Vagina (tissue), 2 donors: ENCODE data around the gene SLC12A1. TPM values are rescaled to one million over a fixed set of nuclear protein-coding genes. Genes with fewer than 3 reads are reported as not detected.
"Not testable (repeated sequence)": the region's sequence is repeated elsewhere in the genome, so short reads cannot be mapped to it uniquely, and the experiment has no call there.

ENCODE experiments used
- DNase-seq, 2 donors: peaks; one replicate each; pipeline ENCODE4 v3.0.0-alpha.2; 2017; ENCODE audit errors: extremely low spot score in 2 of 2
- H3K27ac ChIP-seq: fragments of 200-600 bp; sonication (generic); one replicate; pipeline ENCODE4 v1.5.1; 2019
- H3K27me3 ChIP-seq: fragments of 200-600 bp; sonication (generic); one replicate; pipeline ENCODE4 v1.5.1; 2019
- H3K36me3 ChIP-seq, 2 donors: fragments of 200-600 bp; sonication (generic); one replicate each; pipeline ENCODE4 v1.5.1; 2017 to 2019
- H3K4me1 ChIP-seq: fragments of 200-600 bp; sonication (generic); one replicate; pipeline ENCODE4 v1.5.1; 2019
- H3K4me3 ChIP-seq, 2 donors: fragments of 200-600 bp; sonication (generic); 1 replicate in 1 of 2; 2 replicates in 1 of 2; pipeline ENCODE4 v1.5.1; 2016 to 2019
- H3K9me3 ChIP-seq: fragments of 200-600 bp; sonication (generic); one replicate; pipeline ENCODE4 v1.5.1; 2019
- CTCF ChIP-seq, 3 experiments: fragments of 450-650 bp in 2 of 3; fragments of 200-600 bp in 1 of 3; sonication (generic) in 1 of 3; IDR thresholded peaks; one replicate each; pipeline ENCODE4 v1.5.1; 2017 to 2019; ENCODE audit warnings: antibody characterized with exemption in 3 of 3, mild to moderate bottlenecking in 2 of 3, moderate library complexity in 2 of 3
- POLR2A ChIP-seq, 2 donors: fragments of 450-650 bp; IDR thresholded peaks; one replicate each; pipeline ENCODE4 v1.6.1; 2017; ENCODE audit warnings: antibody characterized with exemption in 2 of 2, mild to moderate bottlenecking in 2 of 2, moderate library complexity in 2 of 2
- POLR2AphosphoS5 ChIP-seq, 2 donors: sonication (generic); formaldehyde crosslinking; IDR thresholded peaks; one replicate each; pipeline ENCODE4 v1.9.0; 2017; ENCODE audit warnings: antibody characterized with exemption in 2 of 2, mild to moderate bottlenecking in 2 of 2, low read depth in 1 of 2; ENCODE audit not compliant: insufficient read depth in 1 of 2
- intact Hi-C: fragments of 100-400 bp; cut with DNase I; formaldehyde crosslinking; loops from one replicate; pipeline ENCODE4 v1.15.1; 2023
- total RNA-seq: library from RNA; depleted of rRNA; stranded (reverse); fragments of >200 nt; gene quantifications from one replicate; pipeline ENCODE4 v1.2.3, GENCODE V29; 2016

The SLC12A1 gene
- total RNA-seq, 1 donor from 2014 or later: not detected

GRCh38 chr15:48325400-48325799 is 119.3 kb downstream of the SLC12A1 start:
- intact Hi-C loops: no loop called here
- no peak for DNase-seq
- peaks cover 9% of the 10 kb centered on the region for H3K4me1 ChIP-seq
- H3K4me3 ChIP-seq: no peak overlapping the region
- TF ChIP-seq POLR2A (IDR thresholded peaks at IDR 0.05) (no peak), POLR2AphosphoS5 (IDR thresholded peaks at IDR 0.05; ENCODE audit: insufficient read depth in 1 of 2, low read depth in 1 of 2) (no peak), CTCF (IDR thresholded peaks at IDR 0.05) (no peak)
- H3K27ac ChIP-seq: no peak overlapping the region
- H3K36me3 ChIP-seq: no peaks in the 10 kb centered on the region
- no peaks in the 10 kb centered on the region for H3K9me3 ChIP-seq
- H3K27me3 ChIP-seq: no peaks in the 10 kb centered on the region

GRCh38 chr15:48326180-48326579 is 120.1 kb downstream of the SLC12A1 start:
- H3K27ac ChIP-seq, H3K9me3 ChIP-seq, DNase-seq, H3K36me3 ChIP-seq, H3K27me3 ChIP-seq, H3K4me3 ChIP-seq, intact Hi-C loops: not testable (repeated sequence)
- peaks cover 12% of the 10 kb centered on the region for H3K4me1 ChIP-seq

- intact Hi-C loops: no loop called here
- peak overlapping the region; percentile 82 to 89 for H3K4me3 ChIP-seq
- H3K27me3 ChIP-seq: no peaks in the 10 kb centered on the region
- DNase-seq: no peak
- H3K27ac ChIP-seq: peak overlapping the region; percentile 99
- H3K9me3 ChIP-seq: no peaks in the 10 kb centered on the region
- TF ChIP-seq POLR2A (IDR thresholded peaks at IDR 0.05): no peak
- TF ChIP-seq POLR2AphosphoS5 (IDR thresholded peaks at IDR 0.05; ENCODE audit: insufficient read depth in 1 of 2, low read depth in 1 of 2): no peak
- no peak for TF ChIP-seq CTCF (IDR thresholded peaks at IDR 0.05)
- peaks cover 23% of the 10 kb centered on the region for H3K4me1 ChIP-seq
- H3K36me3 ChIP-seq: peaks cover 0 to 12% of the 10 kb centered on the region in 2 donors
Observed at GRCh38 chr15:48330105-48330785, 124.1 kb downstream of the SLC12A1 start.

- no peak for DNase-seq
- peak within 1 kb of the TSS; percentile 99 for H3K27ac ChIP-seq
- H3K4me3 ChIP-seq: peak within 1 kb of the TSS; percentile 82 to 89
- no peaks in the 10 kb centered on the region for H3K9me3 ChIP-seq
- H3K4me1 ChIP-seq: peaks cover 23% of the 10 kb centered on the region
- peaks cover 0 to 16% of the 10 kb centered on the region in 2 donors for H3K36me3 ChIP-seq
- no peaks in the 10 kb centered on the region for H3K27me3 ChIP-seq
- intact Hi-C loops: no loop called here
- TF ChIP-seq CTCF (IDR thresholded peaks at IDR 0.05) (no peak), POLR2AphosphoS5 (IDR thresholded peaks at IDR 0.05; ENCODE audit: insufficient read depth in 1 of 2, low read depth in 1 of 2) (peak; percentile 9 to 96), POLR2A (IDR thresholded peaks at IDR 0.05) (peak in 1 of 2 donors; percentile 89)
Observed at GRCh38 chr15:48330855-48331795, 125.0 kb downstream of the SLC12A1 start, which contains the start of gene DUT. TSS of gene DUT (plus strand) at chr15:48331429. CDS start at chr15:48331516, 87 bp downstream.

GRCh38 chr15:48331796-48332641 is 125.9 kb downstream of the SLC12A1 start:
- peak overlapping the region; percentile 82 to 89 for H3K4me3 ChIP-seq

More at GRCh38 chr15:48331796-48332641, 125.9 kb downstream of the SLC12A1 start:
- Histone ChIP-seq H3K36me3 (peaks cover 0 to 23% of the 10 kb centered on the region in 2 donors), H3K4me1 (peaks cover 23% of the 10 kb centered on the region), H3K9me3 (no peaks in the 10 kb centered on the region), H3K27ac (peak overlapping the region; percentile 99), H3K27me3 (no peaks in the 10 kb centered on the region)
- DNase-seq: peak in 1 of 2 donors; percentile 90
- intact Hi-C loops: no loop called here
- no peak for TF ChIP-seq CTCF (IDR thresholded peaks at IDR 0.05)
